Pulmonary artery endothelial cell (primary cell): ENCODE measurements around the gene SPTLC3. TPM values are rescaled to one million over a fixed set of nuclear protein-coding genes. Genes with fewer than 3 reads are reported as not detected.

Source experiments
- DNase-seq: peaks from one replicate; pipeline ENCODE4 v3.0.0-alpha.2; 2011; ENCODE audit warnings: low read depth, low spot score
- total RNA-seq: library from RNA; depleted of rRNA; stranded (reverse); fragments of >200 nt; gene quantifications from 2 replicates; pipeline ENCODE4 v1.2.3, GENCODE V29; 2014

Gene SPTLC3
- total RNA-seq, 1 donor from 2014 or later = 0.40 TPM

DNA sequence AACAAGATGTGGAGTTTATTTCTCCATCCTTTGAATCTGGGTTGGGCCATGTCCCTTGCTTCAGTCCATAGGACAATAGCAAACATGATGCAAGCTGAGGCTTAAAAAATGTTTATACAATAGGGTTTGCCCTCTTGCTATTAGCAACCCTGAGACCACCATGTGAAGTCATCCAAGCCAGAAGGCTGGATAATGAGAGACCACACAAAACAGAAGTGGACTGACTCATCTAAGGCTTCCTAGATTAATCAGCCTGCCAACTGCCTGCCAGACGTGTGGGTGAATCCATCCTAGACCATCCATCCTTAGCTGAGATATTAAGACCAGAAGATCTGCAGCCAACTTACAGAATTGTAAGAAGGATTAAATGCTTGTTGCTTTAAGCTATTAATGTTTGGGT, 174.2 kb downstream of the SPTLC3 start:
- no peak for DNase-seq

DNA sequence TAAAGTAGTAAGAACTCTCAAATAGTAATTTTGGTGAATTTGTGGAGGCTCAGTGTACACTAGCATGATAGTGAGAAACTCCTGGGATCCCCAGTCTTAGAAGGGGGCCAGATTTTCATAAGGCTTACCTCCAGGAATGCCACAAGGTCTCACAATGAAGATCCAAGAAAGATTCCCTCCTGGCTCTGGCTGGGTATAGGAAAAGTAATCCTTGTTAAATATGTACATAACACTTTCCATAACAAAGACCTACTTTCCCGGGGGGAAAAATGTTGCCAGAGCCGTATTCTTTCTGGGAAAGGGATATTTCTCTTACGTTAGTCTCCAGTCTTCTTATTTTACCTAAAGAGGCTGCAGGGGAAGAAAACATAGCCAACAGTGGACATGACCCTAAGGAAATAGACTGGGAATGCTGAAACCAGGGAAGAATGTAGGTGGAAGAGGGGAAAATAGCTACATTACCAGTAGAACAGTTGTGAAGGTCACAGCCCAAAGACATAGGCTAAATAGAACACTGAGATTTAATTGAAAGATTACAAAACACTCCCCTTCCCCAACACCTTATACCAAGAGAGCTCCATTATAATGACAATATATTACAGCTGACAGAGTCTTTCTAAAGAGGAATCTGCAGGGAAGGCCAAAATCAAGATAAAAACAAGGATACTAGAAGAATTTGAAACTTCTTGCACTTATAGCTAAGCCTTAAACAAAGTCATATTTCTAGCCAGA, 177.4 kb downstream of the SPTLC3 start:
- DNase-seq = no peak

DNA sequence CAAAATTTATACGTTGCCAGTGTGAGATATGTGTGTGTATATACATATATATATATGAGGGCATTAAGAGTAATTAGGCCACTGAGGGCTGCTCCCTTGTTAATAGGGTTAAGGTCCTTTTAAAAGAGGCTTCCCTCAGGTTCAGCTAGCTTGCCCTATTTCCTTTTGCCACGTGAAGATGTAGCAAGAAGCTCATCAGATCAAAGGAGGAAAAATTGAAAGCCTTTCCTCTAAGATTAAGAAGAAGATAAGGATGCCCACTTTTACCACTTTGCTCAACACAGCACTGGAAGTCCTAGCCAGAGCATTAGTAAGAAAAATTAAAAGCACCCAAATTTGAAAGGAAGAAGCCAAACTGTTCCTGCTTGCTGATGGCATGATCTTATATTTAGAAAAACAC, 179.1 kb downstream of the SPTLC3 start:
- DNase-seq = no peak

DNA sequence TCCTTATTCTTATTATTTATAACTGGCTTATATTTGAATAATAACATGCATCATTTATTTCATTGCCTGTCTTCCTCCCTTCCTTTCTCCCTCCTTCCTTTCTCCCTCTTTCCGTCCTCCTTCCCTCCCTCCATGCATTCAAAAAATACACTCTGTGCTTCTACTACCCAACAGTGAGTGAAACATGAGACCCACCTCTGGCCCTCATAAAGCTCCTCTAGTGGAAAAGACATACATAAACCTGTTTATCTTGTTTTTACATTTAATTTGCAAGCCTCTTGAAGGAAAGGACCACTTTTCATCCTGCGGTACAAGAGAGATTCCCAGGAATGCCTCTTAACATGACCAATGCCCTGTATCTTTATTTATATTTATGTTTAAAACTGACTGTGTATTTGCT, 190.5 kb downstream of the SPTLC3 start:
- no peak for DNase-seq

DNA sequence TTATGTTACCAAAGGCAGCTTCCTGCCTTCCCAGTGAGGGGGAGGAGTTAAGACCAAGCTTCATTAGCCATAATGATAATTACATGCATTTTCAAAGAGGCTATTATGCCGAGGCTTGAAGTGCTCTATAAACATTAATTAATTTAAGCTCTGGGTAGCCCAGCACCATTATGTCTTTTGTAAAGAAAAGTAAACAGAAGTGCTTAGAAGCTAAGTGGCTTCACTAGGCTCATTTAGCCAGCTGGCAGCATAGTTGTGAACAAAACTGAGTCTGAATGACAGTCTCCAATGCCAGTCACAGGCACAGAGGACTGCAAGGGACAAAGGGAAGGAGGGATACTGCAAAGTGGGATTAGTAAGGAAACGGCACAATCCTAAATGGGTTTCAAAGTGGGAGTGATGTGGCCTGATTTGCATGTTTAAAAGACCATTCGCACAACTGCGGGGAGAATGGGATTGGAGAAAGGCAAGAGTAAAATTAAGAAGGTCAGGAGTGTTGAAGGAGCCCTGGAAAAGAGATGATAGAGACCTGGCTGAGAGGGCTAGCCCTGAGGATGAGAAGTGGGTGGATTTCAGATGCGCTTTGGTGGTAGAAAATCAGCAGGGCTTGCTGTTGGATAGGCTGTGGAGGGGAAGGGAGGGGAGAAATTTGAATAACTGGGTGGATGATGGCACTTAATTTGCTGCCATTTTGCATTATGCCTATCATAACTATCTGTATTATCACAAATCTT, 192.2 kb downstream of the SPTLC3 start:
- no peak for DNase-seq

DNA sequence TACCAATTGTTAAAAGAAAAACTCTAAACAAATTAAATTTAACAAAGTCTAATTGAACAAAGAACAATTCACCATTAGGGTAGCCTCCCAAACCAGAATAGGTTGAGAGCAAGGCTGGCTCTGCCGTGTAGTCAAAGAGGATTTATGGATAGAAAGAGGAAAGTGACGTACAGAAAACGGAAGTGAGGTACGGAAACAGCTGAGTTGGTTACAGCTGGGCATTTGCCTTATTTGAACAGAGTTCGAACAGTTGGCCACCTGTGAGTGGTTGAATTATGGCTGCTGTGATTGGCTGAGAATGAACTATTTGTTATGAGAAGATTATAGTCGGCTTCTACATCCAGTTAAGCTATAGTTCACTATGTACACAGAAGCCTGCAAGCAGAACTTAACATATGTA, 193.8 kb downstream of the SPTLC3 start:
- no peak for DNase-seq

DNA sequence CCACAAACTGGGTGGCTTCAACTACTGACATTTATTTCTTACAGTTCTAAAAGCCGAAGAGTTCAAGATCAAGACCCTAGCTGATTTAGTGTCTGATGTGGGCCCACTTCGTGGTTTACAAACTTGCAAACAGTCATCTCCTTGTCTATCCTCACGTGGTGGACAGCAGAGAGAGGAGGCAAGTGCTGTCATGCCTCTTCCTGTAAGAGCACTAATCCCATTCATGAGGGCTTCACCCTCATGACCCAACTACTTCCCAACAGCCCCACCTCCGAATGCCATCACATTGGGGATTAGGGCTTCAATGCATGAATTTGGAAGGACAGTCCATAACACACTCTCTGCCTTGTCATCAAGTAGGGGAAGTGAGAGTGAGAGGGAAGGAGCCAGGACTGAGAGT, 196.7 kb downstream of the SPTLC3 start:
- DNase-seq = no peak

DNA sequence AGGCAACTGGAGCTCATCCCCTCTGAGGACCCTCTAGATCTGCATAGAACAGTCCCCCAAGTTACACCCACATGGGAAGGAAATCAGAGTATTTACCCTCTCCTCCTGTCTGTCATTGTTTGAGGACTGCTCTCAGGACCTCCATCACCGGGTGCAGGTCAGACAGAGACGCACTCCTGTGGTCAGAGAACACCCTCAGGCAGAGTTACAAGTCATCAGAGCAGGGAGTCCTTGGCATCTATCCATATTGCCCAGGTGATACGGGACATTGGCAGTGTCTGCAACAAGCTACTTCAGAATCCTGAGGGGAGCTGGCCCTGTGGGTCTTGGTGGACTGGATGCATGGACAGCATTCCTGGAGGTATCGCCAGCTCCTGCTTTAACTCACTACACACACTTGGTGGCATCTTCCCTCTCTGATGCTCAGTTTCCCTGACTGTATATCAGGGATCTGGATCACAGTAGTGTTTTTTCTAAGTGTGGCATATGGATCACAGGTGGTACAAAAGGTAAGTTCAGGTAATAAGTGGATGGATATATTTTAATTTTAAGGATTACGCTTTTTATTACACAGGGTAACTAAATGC, 197.2 kb downstream of the SPTLC3 start:
- DNase-seq = no peak

DNA sequence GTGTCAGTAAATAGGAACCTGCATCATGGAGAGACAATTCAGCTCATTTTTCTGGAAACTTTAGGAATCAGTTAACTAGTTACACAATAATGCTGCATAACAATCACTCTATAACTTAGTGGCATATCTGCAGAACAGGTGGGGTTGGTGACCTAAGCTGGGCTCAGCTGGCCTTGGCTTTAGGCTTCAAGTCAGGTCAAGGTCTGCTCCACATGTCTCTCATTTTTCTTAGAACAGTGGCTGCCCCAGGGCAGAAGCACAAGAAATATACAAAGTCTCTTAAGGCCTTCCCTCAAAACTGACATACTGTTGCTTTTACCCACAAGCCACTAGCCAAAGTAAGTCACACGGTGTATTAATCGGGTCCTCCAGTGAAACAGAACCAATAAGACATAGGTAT, 198.2 kb downstream of the SPTLC3 start:
- DNase-seq = no peak

DNA sequence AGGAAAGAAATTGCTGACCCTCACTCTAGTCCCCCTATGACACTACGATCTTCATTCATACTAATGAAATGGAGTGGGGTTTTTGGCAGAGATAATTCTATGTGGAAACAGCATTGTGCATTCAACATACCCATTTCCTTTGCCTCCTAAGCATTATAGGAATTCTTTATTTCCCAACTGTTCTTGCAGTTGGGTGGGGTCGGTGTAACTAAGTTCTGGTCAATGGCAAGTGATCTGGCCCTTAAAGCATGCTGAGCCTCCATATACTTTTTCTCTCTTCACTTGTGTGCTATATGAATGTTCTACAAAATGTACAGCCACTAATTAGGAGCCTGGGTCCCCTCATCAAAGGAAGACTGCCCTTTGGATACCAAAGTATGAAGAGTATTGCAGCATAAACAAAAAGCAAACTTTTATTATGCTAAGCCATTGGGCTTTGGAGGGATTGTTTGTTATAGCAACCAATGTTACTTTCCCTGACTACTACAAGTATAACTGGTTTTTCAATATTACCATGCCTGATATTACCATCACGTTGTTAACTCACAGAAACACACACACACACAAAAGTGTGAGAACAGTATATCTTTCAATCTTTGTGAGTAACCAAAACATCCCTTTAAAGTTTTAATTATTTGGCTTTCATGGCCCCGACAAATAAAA, 203.3 kb downstream of the SPTLC3 start:
- DNase-seq = no peak

DNA sequence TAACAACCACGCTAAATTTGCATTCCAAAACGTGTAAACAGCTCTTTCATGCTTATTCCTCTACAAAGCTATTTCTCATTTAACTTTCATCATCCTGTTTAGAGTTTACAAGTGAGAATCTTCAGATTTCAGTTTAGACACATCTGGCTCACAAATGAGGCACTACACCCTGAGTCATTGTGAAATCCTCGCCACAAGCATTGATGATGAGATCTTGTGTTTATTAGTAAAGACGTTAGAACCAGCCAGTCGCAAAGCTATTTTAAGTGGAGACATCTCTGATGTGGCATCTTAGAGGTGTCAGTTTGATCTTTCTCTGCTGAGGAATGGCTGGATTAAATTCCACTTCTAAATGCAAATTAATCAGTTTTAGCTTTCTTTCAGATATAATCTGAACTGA, 204.0 kb downstream of the SPTLC3 start:
- DNase-seq = no peak

DNA sequence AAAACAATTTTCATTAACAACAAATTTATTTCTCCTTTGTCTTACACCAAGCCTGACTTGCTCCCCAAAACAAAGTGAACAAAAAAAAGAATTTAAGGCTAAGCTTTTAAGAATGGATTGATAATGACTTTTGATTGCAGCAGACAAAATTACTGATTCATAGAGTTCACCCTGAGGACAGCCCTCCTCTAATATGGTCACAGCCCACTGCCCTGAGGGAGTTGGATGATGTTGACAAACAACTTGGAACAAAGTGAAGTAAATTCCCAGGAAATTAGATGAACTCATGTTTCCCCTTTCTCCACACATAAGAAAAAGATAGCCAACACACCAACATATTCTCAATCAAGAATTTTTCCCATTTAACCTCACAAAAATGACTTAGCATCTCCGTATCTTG, 204.6 kb downstream of the SPTLC3 start:
- no peak for DNase-seq

DNA sequence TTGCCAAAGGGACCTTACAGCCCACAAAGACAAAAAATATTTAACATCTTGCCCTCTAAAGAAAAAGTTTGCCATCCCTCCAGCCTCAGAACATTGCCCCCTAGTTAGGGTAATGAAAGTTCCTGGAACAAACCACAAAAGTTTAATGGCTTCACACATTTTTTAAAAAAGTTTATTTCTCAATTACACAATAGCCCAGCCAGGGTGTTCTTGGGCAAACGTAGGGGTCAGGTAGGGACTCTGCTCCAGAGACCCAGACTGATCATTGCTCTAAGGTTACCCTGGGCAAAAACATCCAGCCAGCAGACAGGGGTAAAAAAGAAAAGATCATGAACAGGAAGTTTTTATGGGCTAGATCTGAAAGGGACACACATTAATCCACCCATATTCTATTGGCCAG, 207.8 kb downstream of the SPTLC3 start:
- DNase-seq = no peak

Other genes starting within 250 kb of the SPTLC3 start
- under 0.01 and 0.04 TPM in 2 replicates for gene ISM1, start 212.3 kb downstream of the SPTLC3 start, total RNA-seq